GM06990 (cell line): ENCODE results near the gene AGBL4.

ENCODE experiments used
- DNase-seq: peaks from one replicate; pipeline ENCODE4 v3.0.0-alpha.2; 2011; ENCODE audit not compliant: insufficient read length; ENCODE audit errors: extremely low read depth
- H3K27me3 ChIP-seq: replicated peaks from 2 replicates; pipeline ENCODE4 v1.6.0; 2011; ENCODE audit warnings: low read length; ENCODE audit not compliant: control insufficient read depth, insufficient read depth
- H3K36me3 ChIP-seq: 2 replicates; pipeline ENCODE4 v1.5.1; 2011; ENCODE audit warnings: low read length; ENCODE audit not compliant: control insufficient read depth, insufficient read depth
- H3K4me3 ChIP-seq: replicated peaks from 2 replicates; pipeline ENCODE4 v1.5.1; 2011; ENCODE audit warnings: low read depth, mild to moderate bottlenecking, control low read depth, low read length
- TF ChIP-seq, protein P1 (sequence below): IDR thresholded peaks from 2 replicates; pipeline ENCODE4 v1.5.1; 2011; ENCODE audit warnings: low read length, control low read depth, mild to moderate bottlenecking, inconsistent platforms; ENCODE audit not compliant: insufficient read depth, poor library complexity, severe bottlenecking

AGBL4 gene

DNA sequence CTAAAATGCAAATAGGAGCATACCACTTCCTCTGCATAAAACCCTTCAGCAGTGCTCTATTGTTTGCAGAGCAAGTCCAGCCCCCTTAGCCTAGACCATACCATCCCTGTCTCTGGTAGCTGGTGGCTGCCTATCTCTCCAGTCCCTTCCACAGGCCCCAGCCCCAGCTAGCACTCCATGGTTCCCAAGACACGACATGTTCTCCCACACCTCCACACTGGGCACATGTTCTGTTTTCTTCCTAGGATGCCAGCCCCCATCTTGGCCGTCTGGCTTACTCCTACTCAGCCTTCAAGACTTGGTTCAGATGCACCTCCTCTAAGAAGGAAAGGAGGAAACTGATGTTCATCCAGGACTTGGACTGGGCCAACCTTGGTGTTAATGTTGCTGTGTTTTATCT, 1355.4 kb downstream of the AGBL4 start:
- DNase-seq, result no peak
- no peaks in the 10 kb centered on the region; the same call in none of the 2 replicates for H3K27me3 ChIP-seq
- TF ChIP-seq, protein P1, sequence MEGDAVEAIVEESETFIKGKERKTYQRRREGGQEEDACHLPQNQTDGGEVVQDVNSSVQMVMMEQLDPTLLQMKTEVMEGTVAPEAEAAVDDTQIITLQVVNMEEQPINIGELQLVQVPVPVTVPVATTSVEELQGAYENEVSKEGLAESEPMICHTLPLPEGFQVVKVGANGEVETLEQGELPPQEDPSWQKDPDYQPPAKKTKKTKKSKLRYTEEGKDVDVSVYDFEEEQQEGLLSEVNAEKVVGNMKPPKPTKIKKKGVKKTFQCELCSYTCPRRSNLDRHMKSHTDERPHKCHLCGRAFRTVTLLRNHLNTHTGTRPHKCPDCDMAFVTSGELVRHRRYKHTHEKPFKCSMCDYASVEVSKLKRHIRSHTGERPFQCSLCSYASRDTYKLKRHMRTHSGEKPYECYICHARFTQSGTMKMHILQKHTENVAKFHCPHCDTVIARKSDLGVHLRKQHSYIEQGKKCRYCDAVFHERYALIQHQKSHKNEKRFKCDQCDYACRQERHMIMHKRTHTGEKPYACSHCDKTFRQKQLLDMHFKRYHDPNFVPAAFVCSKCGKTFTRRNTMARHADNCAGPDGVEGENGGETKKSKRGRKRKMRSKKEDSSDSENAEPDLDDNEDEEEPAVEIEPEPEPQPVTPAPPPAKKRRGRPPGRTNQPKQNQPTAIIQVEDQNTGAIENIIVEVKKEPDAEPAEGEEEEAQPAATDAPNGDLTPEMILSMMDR, result no peak
- H3K36me3 ChIP-seq, result no peaks in the 10 kb centered on the region
- H3K4me3 ChIP-seq, result no peak overlapping the region

DNA sequence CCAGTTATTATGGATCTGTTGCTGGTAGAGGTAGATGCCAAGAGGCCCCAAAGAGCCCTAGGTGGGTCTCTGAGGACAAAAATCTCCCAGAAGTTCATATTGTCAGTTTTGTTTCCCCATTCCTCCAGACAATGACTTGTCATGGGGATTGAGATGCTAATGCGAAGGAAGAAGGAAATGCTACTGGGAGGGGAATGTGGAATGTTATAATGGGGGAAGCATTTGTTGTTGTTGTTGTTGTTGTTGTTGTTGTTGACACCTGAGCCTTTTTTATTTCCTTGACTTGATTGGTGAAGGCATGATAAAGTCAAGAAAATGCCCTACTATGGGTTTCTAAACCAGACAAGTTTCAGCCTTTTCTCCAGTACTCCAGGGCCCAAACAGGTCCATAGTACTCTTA, 1356.0 kb downstream of the AGBL4 start:
- DNase-seq, result no peak
- Histone ChIP-seq H3K36me3 (no peaks in the 10 kb centered on the region), H3K4me3 (no peak overlapping the region)

DNA sequence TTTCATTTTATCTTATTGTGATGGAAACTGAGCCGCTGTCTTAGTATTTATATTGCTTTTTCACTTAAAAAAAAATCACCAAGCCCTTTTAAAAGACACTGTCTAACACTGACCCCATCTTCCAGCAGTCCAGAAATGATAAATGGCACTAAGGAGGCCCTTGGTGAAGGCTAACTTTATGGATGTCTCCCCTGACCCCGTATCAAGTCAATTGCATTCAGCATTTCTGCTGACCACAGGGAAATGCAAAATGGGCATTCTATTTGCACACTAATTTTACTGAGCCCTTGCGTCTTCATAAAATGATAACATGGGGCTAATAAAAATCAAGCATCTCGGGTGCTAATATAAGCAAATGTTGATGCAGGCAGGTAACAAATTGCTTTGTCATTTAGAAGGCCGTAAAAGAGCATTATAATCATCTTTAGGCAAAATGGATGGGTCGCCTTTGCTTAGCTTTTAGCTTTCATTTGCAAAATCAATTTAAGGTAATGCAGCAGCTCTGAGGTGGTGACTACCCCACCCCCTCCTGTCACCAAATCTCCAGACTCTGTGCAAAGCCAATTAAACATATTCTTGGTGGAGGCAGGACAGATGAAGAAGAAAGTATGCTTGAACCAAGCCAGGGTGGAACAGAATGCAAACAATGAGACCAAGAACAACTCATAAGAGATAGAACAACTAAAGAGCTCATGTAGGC, 1357.9 kb downstream of the AGBL4 start:
- Histone ChIP-seq H3K36me3 (no peaks in the 10 kb centered on the region), H3K27me3 (no peaks in the 10 kb centered on the region; the same call in 1 of the 2 replicates), H3K4me3 (no peak overlapping the region)
- DNase-seq, result no peak
- TF ChIP-seq, protein P1, result no peak

More for the DNA sequence above, 1356.0 kb downstream of the AGBL4 start:
- H3K27me3 ChIP-seq, result no peaks in the 10 kb centered on the region; the same call in none of the 2 replicates
- TF ChIP-seq, protein P1, result no peak

DNA sequence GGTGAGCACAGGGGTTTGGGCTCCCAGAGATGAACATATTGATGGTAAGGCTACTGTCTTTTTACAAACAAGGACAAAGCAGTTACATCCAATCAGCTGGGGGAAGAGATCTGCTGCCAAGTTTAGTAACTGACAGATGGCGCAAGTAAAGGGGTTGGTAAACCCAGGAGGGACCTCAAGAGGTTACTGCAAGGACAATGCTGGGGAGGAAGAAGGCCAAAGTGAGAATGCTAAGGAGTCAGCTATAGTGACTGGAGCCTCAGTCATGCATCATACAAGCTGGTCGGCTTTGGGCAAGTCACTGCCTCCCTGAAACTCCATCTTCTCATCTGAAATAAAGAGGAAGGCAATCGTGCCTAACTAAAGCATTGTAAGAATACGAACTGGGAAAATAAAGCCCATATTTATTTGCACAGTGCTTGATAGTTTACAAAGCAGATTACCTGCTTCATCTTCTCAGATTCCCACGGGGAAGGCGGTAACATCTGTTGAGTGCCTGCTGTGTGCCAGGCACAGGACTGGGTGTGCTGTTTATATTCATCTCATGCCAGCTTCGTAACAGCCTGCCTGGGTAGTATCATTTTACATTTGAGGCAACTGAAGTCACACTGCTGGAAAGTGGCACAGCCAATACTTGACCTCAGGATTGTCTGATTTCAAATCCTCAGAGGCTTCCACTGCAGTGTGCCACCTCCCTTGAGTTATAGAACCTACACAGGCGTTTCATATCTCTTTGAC, 1361.9 kb downstream of the AGBL4 start:
- no peak for DNase-seq
- H3K4me3 ChIP-seq, result no peak overlapping the region
- TF ChIP-seq, protein P1, result no peak
- no peaks in the 10 kb centered on the region; the same call in 1 of the 2 replicates for H3K27me3 ChIP-seq
- no peaks in the 10 kb centered on the region for H3K36me3 ChIP-seq

DNA sequence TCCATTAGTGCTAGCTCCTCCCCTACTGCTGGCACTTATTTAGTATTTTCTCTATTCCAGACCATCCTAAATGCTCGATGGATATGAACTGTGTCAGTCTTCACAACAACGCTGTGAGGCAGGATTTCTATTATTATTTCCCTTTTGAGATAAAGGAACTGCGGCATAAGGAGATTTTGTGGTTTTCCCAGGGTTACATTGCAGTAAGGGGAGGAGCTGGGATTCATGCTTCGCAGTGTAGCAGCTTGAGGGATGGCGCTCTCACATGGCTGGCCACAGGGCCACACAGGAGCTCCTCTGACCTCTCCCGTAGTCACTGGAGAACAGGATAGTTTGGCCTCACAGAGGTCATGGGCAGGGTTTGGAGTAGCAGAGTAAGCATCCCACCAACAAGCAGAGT, 1364.0 kb downstream of the AGBL4 start:
- H3K27me3 ChIP-seq, result no peaks in the 10 kb centered on the region; the same call in 1 of the 2 replicates
- TF ChIP-seq, protein P1, result no peak
- no peak overlapping the region for H3K4me3 ChIP-seq
- H3K36me3 ChIP-seq, result no peaks in the 10 kb centered on the region
- no peak for DNase-seq
